K562 (cell line): ENCODE results near the gene SEPTIN1. TPM values are rescaled to one million over a fixed set of nuclear protein-coding genes. Genes with fewer than 3 reads are reported as not detected.

Experiments
- ARID3B ChIP-seq: fragments of 250-450 bp; sonication (Bioruptor Pico); IDR thresholded peaks from 2 replicates; pipeline ENCODE4 v1.4.0; 2020; ENCODE audit warnings: borderline replicate concordance
- ETS2 ChIP-seq: IDR thresholded peaks from 2 replicates; pipeline ENCODE4 v1.6.1; 2016; ENCODE audit warnings: borderline replicate concordance, missing genetic modification characterization, mild to moderate bottlenecking, moderate library complexity, missing compliant biosample characterization; ENCODE audit not compliant: poor library complexity, severe bottlenecking
- ETV6 ChIP-seq, 3 experiments: fragments of 150-350 bp in 1 of 3; sonication (generic) in 1 of 3; formaldehyde crosslinking in 1 of 3; IDR thresholded peaks; 2 replicates each; pipeline versions ENCODE4 v1.6.1 to v1.8.0; 2014 to 2022; ENCODE audit warnings: borderline replicate concordance in 2 of 3, low read depth in 2 of 3, antibody characterized with exemption in 1 of 3, low read length in 1 of 3, mild to moderate bottlenecking in 1 of 3, missing genetic modification reagents in 1 of 3
- FOXA1 ChIP-seq: fragments of 450-650 bp; IDR thresholded peaks from 2 replicates; pipeline ENCODE4 v1.6.1; 2016; ENCODE audit warnings: mild to moderate bottlenecking, borderline replicate concordance
- HDAC2 ChIP-seq: fragments of 450-650 bp; IDR thresholded peaks from 2 replicates; pipeline ENCODE4 v1.6.1; 2016; ENCODE audit warnings: mild to moderate bottlenecking
- HMGXB4 ChIP-seq: sonication (generic); formaldehyde crosslinking; IDR thresholded peaks from 2 replicates; pipeline ENCODE4 v1.8.1; 2023; ENCODE audit warnings: mild to moderate bottlenecking, missing genetic modification reagents
- HNRNPK ChIP-seq: fragments of 200-400 bp; formaldehyde crosslinking; IDR thresholded peaks from one replicate; pipeline ENCODE4 v1.6.1; 2018; ENCODE audit warnings: mild to moderate bottlenecking, low read depth, low read length; ENCODE audit not compliant: poor library complexity, severe bottlenecking
- KAT8 ChIP-seq: fragments of 450-650 bp; IDR thresholded peaks from 2 replicates; pipeline ENCODE4 v1.6.1; 2016; ENCODE audit warnings: low read depth, mild to moderate bottlenecking
- MAFF ChIP-seq: IDR thresholded peaks from 2 replicates; pipeline ENCODE4 v1.6.1; 2012; ENCODE audit warnings: low read length, improper control_type of control experiment
- RFX5 ChIP-seq: IDR thresholded peaks from 2 replicates; pipeline ENCODE4 v1.6.1; 2011; ENCODE audit warnings: low read depth, mild to moderate bottlenecking, improper control_type of control experiment, low read length
- XRCC5 ChIP-seq: fragments of 200-400 bp; formaldehyde crosslinking; IDR thresholded peaks from 2 replicates; pipeline ENCODE4 v1.6.1; 2017; ENCODE audit warnings: low read depth, mild to moderate bottlenecking, low read length
- ZBTB43 ChIP-seq: sonication (generic); formaldehyde crosslinking; IDR thresholded peaks from 2 replicates; pipeline ENCODE4 v1.8.0; 2023; ENCODE audit warnings: mild to moderate bottlenecking, missing genetic modification reagents
- ZBTB49 ChIP-seq: sonication (generic); formaldehyde crosslinking; IDR thresholded peaks from 2 replicates; pipeline ENCODE4 v1.8.0; 2022; ENCODE audit warnings: missing genetic modification reagents, mild to moderate bottlenecking, borderline replicate concordance
- ZBTB9 ChIP-seq: fragments of 450-650 bp; formaldehyde crosslinking; IDR thresholded peaks from 2 replicates; pipeline ENCODE4 v1.4.0; 2020; ENCODE audit warnings: mild to moderate bottlenecking, moderate library complexity
- ZNF280B ChIP-seq: fragments of 250-450 bp; sonication (Bioruptor Pico); IDR thresholded peaks from 2 replicates; pipeline ENCODE4 v1.5.1; 2021; ENCODE audit warnings: mild to moderate bottlenecking
- polyA plus RNA-seq, 8 experiments: library from polyadenylated mRNA; depleted of rRNA in 4 of 8; stranded (reverse) in 5 of 8; unstranded in 3 of 8; fragments of >200 nt; fragmentation: Nextera tagmentation in 2 of 8; fragmentation: Illumina TruSeq in 1 of 8; extraction: Ambion mirVana in 2 of 8; extraction: Trizol in 1 of 8; gene quantifications; 2 replicates each; pipeline versions ENCODE4 v1.2.1 to v1.2.3, GENCODE V29; 2011 to 2014; ENCODE audit warnings: inconsistent platforms in 1 of 8, missing spikeins in 1 of 8
- total RNA-seq, 7 experiments: library from RNA; depleted of rRNA in 6 of 7; stranded (reverse); fragments of >200 nt in 6 of 7; fragmentation: Illumina TruSeq in 2 of 7; extraction: Trizol in 2 of 7; gene quantifications; 2 replicates each; pipeline versions ENCODE4 v1.2.1 to v1.2.3, GENCODE V29; 2011 to 2021; ENCODE audit warnings: low replicate concordance in 1 of 7

SEPTIN1 gene
- total and polyA plus RNA-seq, 9 of the 15 experiments (the other 6 are each of a cell fraction or from before 2014, with no cell fraction given), result 0.23 to 5.6 (median 1.7) TPM; not detected in 1

GRCh38 chr16:30370456-30371247, 11.7 kb downstream of the SEPTIN1 start, which contains the start of gene TBC1D10B (continued):
- TF ChIP-seq ZBTB49 (CRISPR knock-in tag), result no peak
- no peak for TF ChIP-seq MAFF
- no peak for TF ChIP-seq HNRNPK
- no peak for TF ChIP-seq ZBTB43 (CRISPR knock-in tag)
- peak; percentile 53 for TF ChIP-seq XRCC5
- no peak for TF ChIP-seq ETS2 (tag)
- no peak for TF ChIP-seq FOXA1
- TF ChIP-seq ETV6 (IDR thresholded peaks at IDR 0.05; ENCODE audit: borderline replicate concordance in 1 of 2, low read depth in 2 of 2, low read length in 1 of 2), result no peak
- TF ChIP-seq ETV6 (CRISPR knock-in tag; IDR thresholded peaks at IDR 0.05; ENCODE audit: borderline replicate concordance), result no peak
- TF ChIP-seq HMGXB4 (CRISPR knock-in tag), result no peak
- no peak for TF ChIP-seq ARID3B (CRISPR knock-in tag)
- no peak for TF ChIP-seq ZBTB9 (CRISPR knock-in tag)
- TF ChIP-seq KAT8, result no peak
- TF ChIP-seq HDAC2, result 0 out of 2 replicates have a peak, but pooled peaks have one; percentile 27
- no peak for TF ChIP-seq ZNF280B
- peak; percentile 39; the same call in 1 of the 2 replicates for TF ChIP-seq RFX5
